ENCODE measurements around the gene YPEL2.

The YPEL2 gene

GRCh38 chr17:59357219-59357697, 25.8 kb downstream of the YPEL2 start:
- no peak for DNase-seq

GRCh38 chr17:59357929-59358328, 26.5 kb downstream of the YPEL2 start:
- no peak for DNase-seq

DNA sequence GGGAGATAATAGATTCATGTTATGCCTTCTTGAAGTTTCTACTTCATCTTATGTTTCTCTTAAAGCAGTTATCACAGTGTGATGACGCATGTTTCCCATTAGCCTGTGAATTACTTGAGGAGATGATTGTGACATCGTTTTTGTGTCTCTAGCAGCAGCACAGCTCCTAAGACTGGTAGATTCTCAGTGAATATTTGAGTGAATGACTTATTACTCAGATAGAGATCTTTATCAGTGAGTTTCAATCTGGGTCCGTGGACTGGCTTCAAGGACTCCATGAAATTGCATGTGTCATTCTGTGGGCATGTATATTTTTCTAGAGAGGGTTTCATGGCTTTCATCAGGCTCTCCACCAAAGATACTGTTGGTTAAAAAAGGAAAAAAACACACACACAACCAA, 29.9 kb downstream of the YPEL2 start:
- DNase-seq = no peak

GRCh38 chr17:59361916-59362810, 30.7 kb downstream of the YPEL2 start:
- no peak for DNase-seq

GRCh38 chr17:59362811-59363205, 31.4 kb downstream of the YPEL2 start:
- no peak for DNase-seq

DNA sequence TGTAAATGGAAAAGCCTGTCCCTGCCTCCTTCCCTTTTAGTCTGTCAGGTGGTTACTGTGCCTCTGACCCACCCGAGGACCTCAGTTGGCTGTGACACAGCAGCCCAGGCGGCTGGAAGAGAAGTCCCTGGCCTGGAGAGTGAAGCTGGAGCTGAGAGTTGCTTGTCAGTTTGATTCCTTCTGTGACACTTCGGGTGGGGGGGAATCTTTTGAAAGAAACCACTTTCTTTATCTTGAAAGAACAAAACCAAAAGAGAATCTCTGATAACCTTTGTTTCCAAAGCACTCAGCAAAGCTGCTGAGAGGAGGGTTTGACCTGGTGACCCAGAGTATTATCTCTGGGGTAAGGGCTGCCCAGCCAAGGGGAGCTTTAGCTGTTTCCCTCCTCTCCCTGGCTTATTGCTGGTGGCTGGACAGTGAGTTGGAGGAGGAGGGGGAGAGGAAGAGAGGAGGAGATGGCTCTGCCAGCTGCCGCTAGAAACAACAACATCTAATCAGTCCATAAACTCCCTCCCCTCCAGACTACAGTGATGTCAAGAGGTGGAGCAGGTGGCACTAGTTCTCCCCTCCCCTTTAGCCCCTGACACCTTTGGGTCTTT, 34.0 kb downstream of the YPEL2 start:
- no peak for DNase-seq

GRCh38 chr17:59366040-59366757, 34.7 kb downstream of the YPEL2 start:
- DNase-seq = no peak

GRCh38 chr17:59366773-59367656, 35.6 kb downstream of the YPEL2 start:
- DNase-seq = no peak

DNA sequence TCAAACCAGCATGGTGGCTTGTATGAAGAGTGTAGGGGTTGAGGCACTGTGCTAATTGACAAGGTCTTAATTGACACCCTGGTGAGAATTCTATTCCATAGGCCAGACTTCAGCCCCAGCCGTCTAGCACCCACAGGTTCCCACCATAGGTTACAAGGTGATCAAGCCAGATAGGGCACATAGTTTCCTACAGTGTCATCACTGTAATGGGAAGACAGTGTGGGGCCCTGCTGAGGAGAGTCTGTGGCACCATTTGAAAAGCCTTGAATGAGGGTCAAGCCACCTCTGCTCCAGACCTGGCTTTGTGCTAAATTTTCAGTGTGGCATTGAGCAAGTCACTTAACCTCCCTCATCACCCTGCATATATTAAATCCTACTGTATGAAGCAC, 36.2 kb downstream of the YPEL2 start:
- DNase-seq = no peak

GRCh38 chr17:59368218-59368857, 36.9 kb downstream of the YPEL2 start:
- no peak for DNase-seq

- DNase-seq = no peak
These were observed 37.8 kb downstream of the YPEL2 start for GRCh38 chr17:59369031-59369975.

GRCh38 chr17:59370593-59371299, 39.3 kb downstream of the YPEL2 start:
- DNase-seq = no peak

GRCh38 chr17:59371416-59372100, 40.1 kb downstream of the YPEL2 start:
- no peak for DNase-seq

GRCh38 chr17:59372138-59372751, 40.8 kb downstream of the YPEL2 start:
- DNase-seq = no peak

GRCh38 chr17:59373882-59374495, 42.5 kb downstream of the YPEL2 start:
- DNase-seq = no peak

GRCh38 chr17:59374612-59375011, 43.2 kb downstream of the YPEL2 start:
- DNase-seq = no peak

DNA sequence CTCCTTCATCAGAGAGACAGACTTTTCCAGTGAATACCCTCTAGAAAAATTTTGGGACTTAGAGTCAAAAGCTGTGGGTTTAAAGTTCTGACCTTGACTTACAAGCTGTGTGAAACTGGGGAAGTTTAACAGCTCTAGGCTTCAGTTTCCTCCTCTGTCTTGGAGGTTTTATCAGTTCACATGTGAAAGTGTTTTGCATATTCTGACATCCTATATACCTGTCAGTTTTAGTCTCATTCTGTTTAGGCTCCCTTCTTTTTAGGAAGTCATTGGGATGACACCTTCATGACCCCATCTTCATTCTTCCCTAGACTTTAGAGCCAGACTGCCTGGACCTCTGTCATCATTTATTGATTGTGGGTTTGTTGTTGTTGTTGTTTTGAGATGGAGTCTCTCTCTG, 44.4 kb downstream of the YPEL2 start:
- DNase-seq = no peak

DNA sequence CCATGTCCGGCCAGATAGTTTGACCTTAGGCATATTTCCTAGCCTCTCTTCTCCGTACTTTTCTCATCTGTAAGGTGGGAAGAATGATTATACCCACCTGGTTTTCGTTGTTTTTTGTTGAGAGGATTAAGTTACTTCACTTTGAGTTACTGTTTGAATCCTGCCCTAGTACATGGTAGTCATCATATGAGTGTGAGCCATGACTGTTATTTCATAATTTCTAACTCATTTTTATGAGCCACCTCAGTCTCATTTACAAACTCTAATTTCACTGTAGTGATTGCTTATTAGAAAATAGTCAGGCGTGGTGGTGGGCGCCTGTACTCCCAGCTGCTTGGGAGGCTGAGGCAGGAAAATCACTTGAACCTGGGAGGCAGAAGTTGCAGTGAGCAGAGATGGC, 45.1 kb downstream of the YPEL2 start:
- DNase-seq = no peak

- DNase-seq = no peak
These were observed 46.0 kb downstream of the YPEL2 start for GRCh38 chr17:59377410-59377809.

Measured in activated gamma-delta T cell (primary cell).